Measurements from ENCODE around the gene CXorf66.

GRCh38 chrX:139974471-139974870, 9.2 kb upstream of the CXorf66 start:
- no peak for TF ChIP-seq ZFX (IDR thresholded peaks at IDR 0.05)
- TF ChIP-seq, protein P1, sequence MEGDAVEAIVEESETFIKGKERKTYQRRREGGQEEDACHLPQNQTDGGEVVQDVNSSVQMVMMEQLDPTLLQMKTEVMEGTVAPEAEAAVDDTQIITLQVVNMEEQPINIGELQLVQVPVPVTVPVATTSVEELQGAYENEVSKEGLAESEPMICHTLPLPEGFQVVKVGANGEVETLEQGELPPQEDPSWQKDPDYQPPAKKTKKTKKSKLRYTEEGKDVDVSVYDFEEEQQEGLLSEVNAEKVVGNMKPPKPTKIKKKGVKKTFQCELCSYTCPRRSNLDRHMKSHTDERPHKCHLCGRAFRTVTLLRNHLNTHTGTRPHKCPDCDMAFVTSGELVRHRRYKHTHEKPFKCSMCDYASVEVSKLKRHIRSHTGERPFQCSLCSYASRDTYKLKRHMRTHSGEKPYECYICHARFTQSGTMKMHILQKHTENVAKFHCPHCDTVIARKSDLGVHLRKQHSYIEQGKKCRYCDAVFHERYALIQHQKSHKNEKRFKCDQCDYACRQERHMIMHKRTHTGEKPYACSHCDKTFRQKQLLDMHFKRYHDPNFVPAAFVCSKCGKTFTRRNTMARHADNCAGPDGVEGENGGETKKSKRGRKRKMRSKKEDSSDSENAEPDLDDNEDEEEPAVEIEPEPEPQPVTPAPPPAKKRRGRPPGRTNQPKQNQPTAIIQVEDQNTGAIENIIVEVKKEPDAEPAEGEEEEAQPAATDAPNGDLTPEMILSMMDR (IDR thresholded peaks at IDR 0.05 in 2 of 3, conservative IDR thresholded peaks at IDR 0.05 in 1 of 3; ENCODE audit: borderline replicate concordance in 1 of 3, insufficient read depth in 1 of 3, low read depth in 2 of 3, low read length in 2 of 3): no peak
- no peak for TF ChIP-seq POLR2A (IDR thresholded peaks at IDR 0.05; ENCODE audit: borderline replicate concordance, extremely low read depth, insufficient read depth, insufficient read length)
